ENCODE results near the gene AKT3.
"Not testable (repeated sequence)": the region's sequence is repeated elsewhere in the genome, so short reads cannot be mapped to it uniquely, and the experiment has no call there.

Gene AKT3

DNA sequence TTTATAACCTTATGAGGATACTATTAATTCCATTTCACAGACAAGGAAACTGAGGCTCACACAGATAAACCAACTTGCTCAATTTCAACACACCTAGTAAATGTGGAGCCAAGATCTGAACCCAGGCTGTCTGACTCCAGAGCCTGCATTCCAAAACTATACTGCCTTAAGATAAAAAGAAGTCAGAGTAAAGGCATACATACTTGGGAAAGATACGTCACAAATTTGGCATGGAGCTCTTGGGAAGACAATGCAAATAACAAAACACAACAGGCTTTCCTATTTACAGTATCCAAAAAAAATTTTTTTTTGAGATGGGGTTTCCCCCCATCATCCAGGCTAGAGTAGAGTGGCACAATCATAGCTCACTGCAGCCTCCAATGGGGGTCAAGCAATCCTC is 5.9 kb downstream of the AKT3 start:
- Histone ChIP-seq H3K27me3 (ENCODE audit: control insufficient read depth, insufficient read depth, low read length, poor library complexity, severe bottlenecking) (no peaks in the 10 kb centered on the region), H3K9me3 (ENCODE audit: control insufficient read depth, low read length) (no peaks in the 10 kb centered on the region), H3K4me1 (ENCODE audit: control insufficient read depth, insufficient read depth, low read length) (no peaks in the 10 kb centered on the region), H3K27ac (ENCODE audit: insufficient read depth, low read depth, low read length, poor library complexity, severe bottlenecking) (no peak overlapping the region), H3K36me3 (ENCODE audit: control insufficient read depth, insufficient read depth, low read length) (no peaks in the 10 kb centered on the region), H3K4me3 (ENCODE audit: insufficient read depth, low read depth, low read length) (no peak overlapping the region)
- 88 to 100% methylated on average over 1 of the region's 1 CpG for WGBS, 2 experiments

DNA sequence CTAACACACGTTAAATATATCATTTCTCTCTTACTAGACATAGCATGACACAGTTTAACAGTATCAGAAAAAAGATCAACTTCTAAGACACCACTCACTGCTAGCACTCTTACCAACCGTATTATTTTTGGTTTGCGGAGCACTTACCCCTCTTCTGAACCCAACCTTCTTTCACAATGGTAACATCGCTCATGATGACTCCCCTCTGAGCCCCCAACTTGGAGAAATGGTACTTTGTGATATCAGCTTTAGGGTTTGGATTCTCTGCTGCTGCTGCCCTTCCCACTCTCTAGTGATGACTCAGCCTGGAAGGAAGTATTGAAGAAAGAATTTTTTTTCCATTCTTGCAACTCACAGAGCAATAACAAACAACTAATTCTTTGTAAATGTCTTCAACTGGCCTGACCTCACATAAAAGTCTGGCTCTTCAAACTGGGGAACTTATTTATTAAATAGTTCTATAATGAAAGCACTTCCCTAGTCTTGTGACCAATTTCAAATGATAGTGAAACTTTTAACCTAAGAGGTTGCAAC is 7.0 kb downstream of the AKT3 start:
- no peaks in the 10 kb centered on the region for H3K36me3 ChIP-seq (ENCODE audit: control insufficient read depth, insufficient read depth, low read length)
- H3K4me3 ChIP-seq (ENCODE audit: insufficient read depth, low read depth, low read length) = no peak overlapping the region
- no peaks in the 10 kb centered on the region for H3K4me1 ChIP-seq (ENCODE audit: control insufficient read depth, insufficient read depth, low read length)
- no peaks in the 10 kb centered on the region for H3K27me3 ChIP-seq (ENCODE audit: control insufficient read depth, insufficient read depth, low read length, poor library complexity, severe bottlenecking)
- H3K9me3 ChIP-seq (ENCODE audit: control insufficient read depth, low read length) = no peaks in the 10 kb centered on the region
- 72 to 84% methylated on average over 4 of the region's 4 CpGs for WGBS, 2 experiments
- H3K27ac ChIP-seq (ENCODE audit: insufficient read depth, low read depth, low read length, poor library complexity, severe bottlenecking) = no peak overlapping the region

DNA sequence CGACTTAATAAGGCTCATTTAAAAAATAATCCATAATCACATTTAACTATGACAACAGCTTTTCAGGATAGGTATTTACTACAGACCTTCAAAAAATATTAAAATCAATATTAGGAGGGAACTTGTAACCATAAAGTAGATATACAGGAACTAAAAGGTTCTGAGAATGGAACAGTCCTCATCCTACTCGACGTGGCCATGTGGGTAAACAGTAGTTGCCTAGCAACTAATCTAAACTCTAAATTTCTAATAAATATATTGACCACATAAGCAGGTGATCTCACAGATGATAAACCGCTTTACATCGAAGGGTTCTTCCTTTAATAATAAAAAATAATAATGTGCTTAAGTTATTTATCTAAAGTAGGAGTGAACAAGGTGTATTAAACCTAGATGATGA is 7.9 kb downstream of the AKT3 start:
- Histone ChIP-seq H3K27me3 (ENCODE audit: control insufficient read depth, insufficient read depth, low read length, poor library complexity, severe bottlenecking) (no peaks in the 10 kb centered on the region), H3K4me1 (ENCODE audit: control insufficient read depth, insufficient read depth, low read length) (no peaks in the 10 kb centered on the region), H3K9me3 (ENCODE audit: control insufficient read depth, low read length) (no peaks in the 10 kb centered on the region), H3K36me3 (ENCODE audit: control insufficient read depth, insufficient read depth, low read length) (no peaks in the 10 kb centered on the region), H3K27ac (ENCODE audit: insufficient read depth, low read depth, low read length, poor library complexity, severe bottlenecking) (no peak overlapping the region), H3K4me3 (ENCODE audit: insufficient read depth, low read depth, low read length) (no peak overlapping the region)
- 96 to 100% methylated on average over 1 to 3 of the region's 5 CpGs for WGBS, 2 experiments

DNA sequence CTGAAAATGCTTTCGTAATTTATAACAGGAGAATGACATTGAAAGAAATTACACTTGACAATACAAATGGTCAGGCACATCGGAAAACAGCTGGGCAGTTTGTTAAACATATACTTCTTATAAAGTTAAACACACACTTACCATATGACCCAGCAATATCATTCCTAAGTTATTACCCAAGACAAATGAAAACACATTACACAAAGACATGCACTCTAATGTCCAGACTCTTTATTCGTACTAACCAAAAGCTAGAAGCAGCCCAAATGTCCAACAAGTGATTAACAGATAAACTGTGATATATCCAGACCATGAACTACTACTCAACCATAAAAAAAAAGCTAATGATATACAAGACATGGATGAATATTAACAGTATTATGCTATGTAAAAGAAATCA is 8.5 kb downstream of the AKT3 start:
- Histone ChIP-seq H3K27me3 (ENCODE audit: control insufficient read depth, insufficient read depth, low read length, poor library complexity, severe bottlenecking) (no peaks in the 10 kb centered on the region), H3K27ac (ENCODE audit: insufficient read depth, low read depth, low read length, poor library complexity, severe bottlenecking) (no peak overlapping the region), H3K9me3 (ENCODE audit: control insufficient read depth, low read length) (no peaks in the 10 kb centered on the region), H3K4me1 (ENCODE audit: control insufficient read depth, insufficient read depth, low read length) (no peaks in the 10 kb centered on the region), H3K36me3 (ENCODE audit: control insufficient read depth, insufficient read depth, low read length) (no peaks in the 10 kb centered on the region), H3K4me3 (ENCODE audit: insufficient read depth, low read depth, low read length) (no peak overlapping the region)
- 94 to 100% methylated on average over 3 of the region's 3 CpGs for WGBS, 2 experiments

DNA sequence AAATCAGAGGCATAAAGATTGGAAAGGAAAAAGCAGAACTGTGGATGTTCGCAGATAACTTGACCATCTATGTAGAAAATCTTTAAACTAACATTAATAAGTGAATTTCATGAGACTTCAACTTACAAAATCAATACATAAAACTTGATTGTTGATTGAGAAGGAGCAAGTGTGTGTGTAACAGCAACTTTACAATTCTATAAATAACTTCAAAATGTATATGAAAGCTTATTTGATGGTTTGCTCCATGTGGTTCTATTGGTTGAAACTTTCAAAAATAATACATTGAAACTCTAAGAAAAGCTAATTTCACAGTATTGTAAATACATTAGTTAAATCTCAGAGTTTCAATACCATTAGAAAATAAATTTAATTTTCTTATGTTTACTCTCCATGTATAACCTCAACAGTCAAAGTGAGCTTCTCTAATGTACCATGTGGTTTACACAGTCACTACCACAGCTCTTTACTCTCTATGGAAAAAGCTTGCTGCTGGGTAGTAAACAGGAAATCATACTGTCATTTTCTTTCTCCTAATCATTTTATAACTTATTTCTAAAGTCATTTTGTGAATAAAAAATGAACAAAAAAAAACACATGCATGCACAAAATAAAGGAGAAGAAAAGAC is 12.0 kb downstream of the AKT3 start:
- Histone ChIP-seq H3K36me3 (ENCODE audit: control insufficient read depth, insufficient read depth, low read length) (no peaks in the 10 kb centered on the region), H3K4me1 (ENCODE audit: control insufficient read depth, insufficient read depth, low read length) (no peaks in the 10 kb centered on the region), H3K9me3 (ENCODE audit: control insufficient read depth, low read length) (no peaks in the 10 kb centered on the region), H3K27ac (ENCODE audit: insufficient read depth, low read depth, low read length, poor library complexity, severe bottlenecking) (no peak overlapping the region), H3K4me3 (ENCODE audit: insufficient read depth, low read depth, low read length) (no peak overlapping the region), H3K27me3 (ENCODE audit: control insufficient read depth, insufficient read depth, low read length, poor library complexity, severe bottlenecking) (no peaks in the 10 kb centered on the region)
- WGBS, 2 experiments = 100% methylated on average over 1 of the region's 1 CpG; no CpG with 5 or more reads in 1 of the 2 experiments

DNA sequence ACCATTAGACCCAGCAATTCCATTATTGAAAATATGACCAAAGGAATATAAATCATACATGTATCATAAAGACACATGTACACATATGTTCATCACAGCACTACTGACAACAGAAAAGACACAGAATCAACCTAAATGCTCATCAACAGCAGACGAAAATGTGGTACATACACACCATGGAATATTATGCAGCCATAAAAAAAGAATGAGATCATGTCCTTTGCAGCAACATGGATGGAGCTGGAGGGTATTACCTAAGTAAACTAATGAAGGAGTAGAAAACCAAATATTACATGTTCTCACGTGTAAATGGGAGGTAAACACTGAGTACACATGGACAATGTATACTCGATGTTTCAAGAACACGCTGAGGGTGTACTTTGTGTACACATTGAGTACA is 15.9 kb downstream of the AKT3 start:
- Histone ChIP-seq H3K27me3 (ENCODE audit: control insufficient read depth, insufficient read depth, low read length, poor library complexity, severe bottlenecking) (no peaks in the 10 kb centered on the region), H3K4me1 (ENCODE audit: control insufficient read depth, insufficient read depth, low read length) (no peaks in the 10 kb centered on the region), H3K4me3 (ENCODE audit: insufficient read depth, low read depth, low read length) (no peak overlapping the region), H3K27ac (ENCODE audit: insufficient read depth, low read depth, low read length, poor library complexity, severe bottlenecking) (no peak overlapping the region), H3K9me3 (ENCODE audit: control insufficient read depth, low read length) (no peaks in the 10 kb centered on the region), H3K36me3 (ENCODE audit: control insufficient read depth, insufficient read depth, low read length) (no peaks in the 10 kb centered on the region)
- WGBS, 2 experiments = 91 to 96% methylated on average over 4 of the region's 4 CpGs

DNA sequence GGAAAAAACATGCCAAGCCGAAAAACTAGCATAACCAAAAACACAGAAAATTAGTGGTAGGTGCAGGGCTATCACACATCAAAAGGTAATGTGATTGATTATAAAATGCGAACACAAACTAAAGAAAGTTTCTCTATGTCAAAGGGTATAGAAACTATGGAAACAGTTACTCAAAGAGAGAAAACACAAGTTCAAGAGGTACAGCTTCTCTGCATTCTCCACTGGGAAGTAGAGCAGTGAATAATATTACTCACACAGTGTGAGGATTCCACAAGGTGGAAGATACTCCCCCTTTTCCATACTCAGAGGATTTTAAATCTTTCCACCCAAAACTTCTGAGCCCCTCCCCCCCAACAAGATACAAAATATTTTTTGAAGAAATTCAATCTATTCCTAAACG is 18.6 kb downstream of the AKT3 start:
- Histone ChIP-seq H3K27ac (ENCODE audit: insufficient read depth, low read depth, low read length, poor library complexity, severe bottlenecking) (no peak overlapping the region), H3K27me3 (ENCODE audit: control insufficient read depth, insufficient read depth, low read length, poor library complexity, severe bottlenecking) (no peaks in the 10 kb centered on the region), H3K36me3 (ENCODE audit: control insufficient read depth, insufficient read depth, low read length) (no peaks in the 10 kb centered on the region), H3K4me3 (ENCODE audit: insufficient read depth, low read depth, low read length) (no peak overlapping the region), H3K4me1 (ENCODE audit: control insufficient read depth, insufficient read depth, low read length) (no peaks in the 10 kb centered on the region), H3K9me3 (ENCODE audit: control insufficient read depth, low read length) (no peaks in the 10 kb centered on the region)
- WGBS, 2 experiments = 95% methylated on average over 2 to 3 of the region's 3 CpGs

DNA sequence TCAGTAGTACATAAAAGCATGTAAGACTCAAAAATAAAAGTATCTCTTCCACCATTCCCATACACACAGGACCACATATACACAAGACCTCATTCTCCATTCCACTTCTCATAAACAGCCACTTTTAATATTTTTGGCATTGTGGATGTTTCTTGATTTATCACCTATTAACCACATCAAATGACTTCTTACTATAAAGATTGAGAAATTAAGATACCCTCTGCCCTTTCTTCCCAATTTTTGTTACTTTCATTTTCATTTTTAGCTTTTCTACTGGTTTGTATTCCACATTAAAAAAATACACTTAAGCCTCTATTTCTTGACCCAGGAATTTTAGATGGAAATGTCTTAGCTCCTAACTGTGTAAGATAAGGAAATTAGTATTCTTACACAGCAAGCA is 22.8 kb downstream of the AKT3 start:
- Histone ChIP-seq H3K27ac (ENCODE audit: insufficient read depth, low read depth, low read length, poor library complexity, severe bottlenecking) (no peak overlapping the region), H3K9me3 (ENCODE audit: control insufficient read depth, low read length) (peaks cover 2% of the 10 kb centered on the region), H3K27me3 (ENCODE audit: control insufficient read depth, insufficient read depth, low read length, poor library complexity, severe bottlenecking) (no peaks in the 10 kb centered on the region), H3K36me3 (ENCODE audit: control insufficient read depth, insufficient read depth, low read length) (no peaks in the 10 kb centered on the region), H3K4me3 (ENCODE audit: insufficient read depth, low read depth, low read length) (no peak overlapping the region), H3K4me1 (ENCODE audit: control insufficient read depth, insufficient read depth, low read length) (no peaks in the 10 kb centered on the region)

DNA sequence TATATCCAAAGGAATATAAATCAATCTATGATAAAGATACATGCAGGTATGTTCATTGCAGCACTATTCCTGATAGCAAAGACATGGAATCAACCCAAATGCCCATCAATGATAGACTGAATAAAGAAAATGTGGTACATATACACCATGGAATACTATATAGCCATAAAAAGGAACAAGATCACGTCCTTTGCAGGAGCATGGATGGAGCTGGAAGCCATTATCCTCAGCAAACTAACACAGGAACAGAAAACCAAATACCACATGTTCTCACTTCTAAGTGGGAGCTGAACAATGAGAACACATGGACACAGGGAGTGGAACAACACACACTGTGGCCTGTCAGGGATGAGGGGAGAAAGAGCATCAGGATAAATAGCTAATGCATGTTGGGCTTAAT is 25.1 kb downstream of the AKT3 start:
- WGBS, 2 experiments = 95 to 100% methylated on average over 1 of the region's 1 CpG
- H3K27ac ChIP-seq (ENCODE audit: insufficient read depth, low read depth, low read length, poor library complexity, severe bottlenecking); H3K27me3 ChIP-seq (ENCODE audit: control insufficient read depth, insufficient read depth, low read length, poor library complexity, severe bottlenecking); H3K4me1 ChIP-seq (ENCODE audit: control insufficient read depth, insufficient read depth, low read length); H3K4me3 ChIP-seq (ENCODE audit: insufficient read depth, low read depth, low read length); H3K9me3 ChIP-seq (ENCODE audit: control insufficient read depth, low read length); H3K36me3 ChIP-seq (ENCODE audit: control insufficient read depth, insufficient read depth, low read length): not testable (repeated sequence)

DNA sequence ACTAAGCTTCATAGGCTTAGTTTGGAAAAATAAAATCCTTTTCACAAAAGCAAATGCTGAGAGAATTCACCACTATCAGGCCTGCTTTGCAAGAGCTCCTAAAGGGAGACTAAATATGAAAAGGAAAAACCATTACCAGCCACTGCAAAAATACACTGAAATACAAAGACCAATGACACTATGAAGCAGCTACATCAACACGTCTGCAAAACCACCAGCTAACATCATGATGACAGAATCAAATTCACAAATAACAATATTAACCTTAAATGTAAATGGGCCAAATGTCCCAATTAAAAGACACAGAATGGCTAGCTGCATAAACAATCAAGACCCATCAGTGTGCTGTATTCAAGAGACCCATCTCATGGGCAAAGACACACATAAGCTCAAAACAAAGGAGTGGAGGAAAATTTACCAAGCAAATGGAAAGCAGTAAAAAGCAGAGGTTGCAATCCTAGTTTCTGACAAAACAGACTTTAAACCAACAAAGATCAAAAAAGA is 28.8 kb downstream of the AKT3 start:
- H3K4me1 ChIP-seq (ENCODE audit: control insufficient read depth, insufficient read depth, low read length) = no peaks in the 10 kb centered on the region
- no peaks in the 10 kb centered on the region for H3K36me3 ChIP-seq (ENCODE audit: control insufficient read depth, insufficient read depth, low read length)
- WGBS, 2 experiments = 91 to 96% methylated on average over 1 of the region's 1 CpG
- no peak overlapping the region for H3K4me3 ChIP-seq (ENCODE audit: insufficient read depth, low read depth, low read length)
- H3K27ac ChIP-seq (ENCODE audit: insufficient read depth, low read depth, low read length, poor library complexity, severe bottlenecking) = no peak overlapping the region
- no peaks in the 10 kb centered on the region for H3K27me3 ChIP-seq (ENCODE audit: control insufficient read depth, insufficient read depth, low read length, poor library complexity, severe bottlenecking)
- peaks cover 2% of the 10 kb centered on the region for H3K9me3 ChIP-seq (ENCODE audit: control insufficient read depth, low read length)

Measured in ectodermal cell (in vitro differentiated cells).